ENCODE measurements around the gene OR2AG2. TPM values are rescaled to one million over a fixed set of nuclear protein-coding genes. Genes with fewer than 3 reads are reported as not detected.

Gene OR2AG2
- total RNA-seq, 1 donor from 2014 or later = 0.27 TPM

DNA sequence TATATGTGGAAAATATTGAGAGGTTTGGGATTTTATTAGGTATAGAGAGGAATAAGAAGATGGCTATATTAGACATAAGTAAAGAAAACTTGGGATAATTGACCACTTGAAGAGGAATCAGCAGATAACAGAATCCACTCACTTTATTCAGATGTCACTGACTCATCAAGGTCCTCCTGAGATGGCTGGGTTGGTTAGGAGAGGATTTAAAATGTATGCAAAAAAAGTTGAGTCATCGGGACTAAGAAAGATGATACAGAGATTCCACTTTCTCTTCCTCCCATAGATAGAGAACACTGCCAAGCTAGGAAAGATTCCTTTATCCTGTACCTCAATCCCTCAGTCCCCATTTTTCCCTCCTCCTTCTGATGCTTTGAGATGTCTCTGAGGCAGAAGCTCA is 27.6 kb upstream of the OR2AG2 start, which contains the start of gene OR6A2:
TSS of gene OR6A2 (minus strand) at position 288 of the 400 bp plus-strand sequence. CDS start 3,981 bp downstream, outside the sequence.
- Mint-ChIP-seq H3K27me3 (ENCODE audit: low read depth) (no peaks in the 10 kb centered on the region), H3K27ac (no peak within 1 kb of the TSS), H3K4me1 (no peaks in the 10 kb centered on the region), H3K36me3 (no peaks in the 10 kb centered on the region), H3K4me3 (no peak within 1 kb of the TSS), H3K9me3 (peaks cover 10% of the 10 kb centered on the region)
- TF ChIP-seq, protein P1, sequence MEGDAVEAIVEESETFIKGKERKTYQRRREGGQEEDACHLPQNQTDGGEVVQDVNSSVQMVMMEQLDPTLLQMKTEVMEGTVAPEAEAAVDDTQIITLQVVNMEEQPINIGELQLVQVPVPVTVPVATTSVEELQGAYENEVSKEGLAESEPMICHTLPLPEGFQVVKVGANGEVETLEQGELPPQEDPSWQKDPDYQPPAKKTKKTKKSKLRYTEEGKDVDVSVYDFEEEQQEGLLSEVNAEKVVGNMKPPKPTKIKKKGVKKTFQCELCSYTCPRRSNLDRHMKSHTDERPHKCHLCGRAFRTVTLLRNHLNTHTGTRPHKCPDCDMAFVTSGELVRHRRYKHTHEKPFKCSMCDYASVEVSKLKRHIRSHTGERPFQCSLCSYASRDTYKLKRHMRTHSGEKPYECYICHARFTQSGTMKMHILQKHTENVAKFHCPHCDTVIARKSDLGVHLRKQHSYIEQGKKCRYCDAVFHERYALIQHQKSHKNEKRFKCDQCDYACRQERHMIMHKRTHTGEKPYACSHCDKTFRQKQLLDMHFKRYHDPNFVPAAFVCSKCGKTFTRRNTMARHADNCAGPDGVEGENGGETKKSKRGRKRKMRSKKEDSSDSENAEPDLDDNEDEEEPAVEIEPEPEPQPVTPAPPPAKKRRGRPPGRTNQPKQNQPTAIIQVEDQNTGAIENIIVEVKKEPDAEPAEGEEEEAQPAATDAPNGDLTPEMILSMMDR (IDR thresholded peaks at IDR 0.05; ENCODE audit: unreplicated experiment) = no peak
- DNase-seq (ENCODE audit: low spot score in 2 of 2, unreplicated experiment in 2 of 2) = no peak

DNA sequence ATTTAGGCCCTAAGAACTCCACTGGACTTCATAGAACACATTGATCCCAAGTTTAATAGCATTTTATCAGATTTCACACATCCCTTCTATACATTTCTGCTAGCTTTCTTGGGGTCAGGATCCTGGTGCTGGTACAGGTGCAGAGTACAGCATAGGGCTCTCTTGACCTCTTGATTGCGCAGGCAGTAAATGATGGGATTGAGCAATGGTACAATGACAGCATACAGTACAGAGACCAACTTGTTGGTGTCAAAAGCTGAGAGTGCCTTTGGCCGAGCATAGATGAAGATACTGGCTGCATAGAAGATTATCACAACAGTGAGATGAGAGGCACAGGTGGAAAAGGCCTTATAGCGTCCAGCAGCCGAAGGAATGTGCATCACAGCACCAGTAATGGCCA is 22.9 kb upstream of the OR2AG2 start:
- H3K27me3 Mint-ChIP-seq (ENCODE audit: low read depth) = no peaks in the 10 kb centered on the region
- DNase-seq (ENCODE audit: low spot score in 2 of 2, unreplicated experiment in 2 of 2) = no peak
- no peaks in the 10 kb centered on the region for H3K36me3 Mint-ChIP-seq
- H3K4me1 Mint-ChIP-seq = no peaks in the 10 kb centered on the region
- TF ChIP-seq, protein P1 (IDR thresholded peaks at IDR 0.05; ENCODE audit: unreplicated experiment) = no peak
- no peaks in the 10 kb centered on the region for H3K9me3 Mint-ChIP-seq
- no peak overlapping the region for H3K27ac Mint-ChIP-seq
- H3K4me3 Mint-ChIP-seq = no peak overlapping the region

DNA sequence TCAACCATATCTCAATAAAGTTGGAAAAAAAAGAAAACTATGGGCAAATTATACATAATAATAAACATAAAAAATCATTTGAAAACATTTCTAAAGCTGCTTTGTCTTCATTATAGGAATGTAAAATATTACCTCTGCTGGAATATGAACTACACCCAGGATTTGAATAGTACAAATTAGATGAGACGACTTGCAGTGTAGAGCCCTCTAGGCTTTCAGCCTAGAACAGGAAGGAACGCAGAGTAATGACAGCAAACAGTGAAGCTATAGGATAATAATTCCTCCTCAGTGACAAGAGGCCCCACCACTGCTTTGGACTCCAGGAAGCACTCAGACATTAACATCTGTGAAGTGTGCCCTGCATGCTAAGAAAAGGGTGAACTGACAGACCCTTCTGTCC is 18.8 kb upstream of the OR2AG2 start:
- DNase-seq (ENCODE audit: low spot score in 2 of 2, unreplicated experiment in 2 of 2) = no peak
- TF ChIP-seq, protein P1 (IDR thresholded peaks at IDR 0.05; ENCODE audit: unreplicated experiment) = no peak
- H3K36me3 Mint-ChIP-seq = no peaks in the 10 kb centered on the region
- no peaks in the 10 kb centered on the region for H3K4me1 Mint-ChIP-seq
- no peaks in the 10 kb centered on the region for H3K9me3 Mint-ChIP-seq
- no peak overlapping the region for H3K27ac Mint-ChIP-seq
- peaks cover 3% of the 10 kb centered on the region for H3K27me3 Mint-ChIP-seq (ENCODE audit: low read depth)
- no peak overlapping the region for H3K4me3 Mint-ChIP-seq

DNA sequence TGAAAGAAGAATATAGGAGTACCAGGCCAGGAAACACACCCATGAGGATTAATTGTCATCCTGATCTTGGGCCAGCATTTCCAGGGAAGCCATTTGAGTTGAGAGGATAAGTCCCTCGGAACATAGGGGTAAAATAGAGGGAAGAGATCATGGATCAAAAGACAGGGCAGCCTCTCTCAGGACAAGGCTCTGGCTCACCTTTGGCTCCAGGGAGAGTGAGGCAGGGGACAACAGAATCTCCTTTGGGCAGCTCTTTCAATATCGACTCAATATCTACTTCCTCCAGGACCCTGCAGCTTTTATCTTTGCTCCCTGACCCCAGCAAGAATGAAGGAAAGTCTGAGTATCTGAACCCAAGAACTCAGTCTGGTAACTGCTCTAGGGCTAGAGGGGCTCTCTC is 10.9 kb upstream of the OR2AG2 start, which contains the start of gene OR2AG1:
TSS of gene OR2AG1 (plus strand) at position 301 of the 400 bp plus-strand sequence. CDS start 2,018 bp downstream, outside the sequence.
- no peak within 1 kb of the TSS for H3K27ac Mint-ChIP-seq
- TF ChIP-seq, protein P1 (IDR thresholded peaks at IDR 0.05; ENCODE audit: unreplicated experiment) = no peak
- H3K4me1 Mint-ChIP-seq = no peaks in the 10 kb centered on the region
- peaks cover 3% of the 10 kb centered on the region for H3K27me3 Mint-ChIP-seq (ENCODE audit: low read depth)
- DNase-seq (ENCODE audit: low spot score in 2 of 2, unreplicated experiment in 2 of 2) = no peak
- no peaks in the 10 kb centered on the region for H3K36me3 Mint-ChIP-seq
- no peak within 1 kb of the TSS for H3K4me3 Mint-ChIP-seq
- no peaks in the 10 kb centered on the region for H3K9me3 Mint-ChIP-seq

DNA sequence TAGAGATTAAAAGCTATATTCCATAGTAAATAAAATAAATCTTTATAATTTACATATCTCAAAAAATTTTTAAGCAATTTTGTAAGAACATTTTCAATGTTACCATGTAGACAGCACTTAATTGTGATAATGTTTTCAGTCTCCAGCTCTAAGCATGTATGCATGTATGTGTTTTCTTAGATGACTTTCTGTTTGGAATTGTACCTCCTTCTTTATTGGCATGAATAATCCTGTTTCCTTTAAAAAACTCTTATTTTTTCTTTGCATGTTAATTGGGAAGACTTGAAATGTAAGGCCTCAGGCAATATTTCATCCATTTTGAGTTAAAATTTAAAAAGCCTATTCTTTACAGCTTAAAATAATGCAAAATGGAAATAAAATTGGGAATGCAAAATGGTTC is 9.1 kb upstream of the OR2AG2 start:
- Mint-ChIP-seq H3K4me1 (no peaks in the 10 kb centered on the region), H3K27ac (no peak overlapping the region), H3K4me3 (no peak overlapping the region), H3K27me3 (ENCODE audit: low read depth) (peaks cover 3% of the 10 kb centered on the region), H3K9me3 (no peaks in the 10 kb centered on the region), H3K36me3 (no peaks in the 10 kb centered on the region)
- no peak for DNase-seq (ENCODE audit: low spot score in 2 of 2, unreplicated experiment in 2 of 2)
- TF ChIP-seq, protein P1 (IDR thresholded peaks at IDR 0.05; ENCODE audit: unreplicated experiment) = no peak

DNA sequence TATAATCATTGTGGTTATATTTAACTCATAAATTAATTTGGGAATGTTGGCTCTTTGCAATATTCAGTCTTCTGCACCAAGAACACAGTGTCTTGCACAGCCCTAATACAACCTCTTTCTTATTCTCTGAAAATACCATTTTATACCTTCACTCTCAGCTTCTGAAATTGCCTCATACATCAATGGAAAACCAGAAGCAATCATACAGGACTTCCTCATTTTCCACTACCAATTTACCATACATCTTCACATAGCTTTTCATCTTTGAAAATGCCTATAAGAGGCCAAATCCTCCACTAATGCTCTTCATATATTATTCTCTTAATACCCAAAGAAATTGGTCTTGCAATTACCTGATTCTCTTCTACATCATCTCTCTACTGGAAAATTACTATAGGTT is 6.7 kb upstream of the OR2AG2 start:
- Mint-ChIP-seq H3K36me3 (no peaks in the 10 kb centered on the region), H3K27me3 (ENCODE audit: low read depth) (peaks cover 4% of the 10 kb centered on the region), H3K4me1 (no peaks in the 10 kb centered on the region), H3K4me3 (no peak overlapping the region), H3K27ac (no peak overlapping the region), H3K9me3 (no peaks in the 10 kb centered on the region)
- DNase-seq (ENCODE audit: low spot score in 2 of 2, unreplicated experiment in 2 of 2) = no peak
- TF ChIP-seq, protein P1 (IDR thresholded peaks at IDR 0.05; ENCODE audit: unreplicated experiment) = no peak

Measured in mesothelial cell of epicardium (in vitro differentiated cells).